SW480 (cell line): ENCODE data around the gene PKP4.

ENCODE experiments used
- DNase-seq: peaks from one replicate; pipeline ENCODE4 v3.0.0-alpha.2; 2016; ENCODE audit warnings: low spot score

Gene PKP4

GRCh38 chr2:158586491-158586890, 129.7 kb downstream of the PKP4 start:
- DNase-seq: no peak

- DNase-seq: no peak
Measured at GRCh38 chr2:158589303-158589702, 132.6 kb downstream of the PKP4 start.

- no peak for DNase-seq
Measured at GRCh38 chr2:158598862-158599517, 142.2 kb downstream of the PKP4 start.

GRCh38 chr2:158599609-158600008, 142.9 kb downstream of the PKP4 start:
- no peak for DNase-seq

GRCh38 chr2:158600155-158600802, 143.5 kb downstream of the PKP4 start:
- no peak for DNase-seq

- DNase-seq: no peak
Measured at GRCh38 chr2:158602027-158602426, 145.3 kb downstream of the PKP4 start.

- no peak for DNase-seq
Measured at GRCh38 chr2:158603205-158603604, 146.5 kb downstream of the PKP4 start.

GRCh38 chr2:158603986-158604385, 147.2 kb downstream of the PKP4 start:
- DNase-seq: no peak

GRCh38 chr2:158610059-158610458, 153.3 kb downstream of the PKP4 start:
- DNase-seq: no peak

- DNase-seq: no peak
Measured at GRCh38 chr2:158616480-158617000, 159.8 kb downstream of the PKP4 start.

- DNase-seq: no peak
Measured at GRCh38 chr2:158618891-158619490, 162.2 kb downstream of the PKP4 start.

GRCh38 chr2:158619496-158619895, 162.7 kb downstream of the PKP4 start:
- DNase-seq: peak; percentile 15

- no peak for DNase-seq
Measured at GRCh38 chr2:158620656-158621055, 163.9 kb downstream of the PKP4 start.

- DNase-seq: no peak
Measured at GRCh38 chr2:158624071-158624667, 167.4 kb downstream of the PKP4 start.

GRCh38 chr2:158624961-158625360, 168.2 kb downstream of the PKP4 start:
- no peak for DNase-seq

- DNase-seq: no peak
Measured at GRCh38 chr2:158629116-158629515, 172.4 kb downstream of the PKP4 start.

GRCh38 chr2:158633261-158633660, 176.5 kb downstream of the PKP4 start:
- no peak for DNase-seq

GRCh38 chr2:158634627-158635026, 177.9 kb downstream of the PKP4 start:
- no peak for DNase-seq

- no peak for DNase-seq
Measured at GRCh38 chr2:158635961-158636601, 179.3 kb downstream of the PKP4 start.

- DNase-seq: no peak
Measured at GRCh38 chr2:158637357-158637756, 180.6 kb downstream of the PKP4 start.

- DNase-seq: peak; percentile 34
Measured at GRCh38 chr2:158644139-158644538, 187.4 kb downstream of the PKP4 start.

GRCh38 chr2:158645299-158645698, 188.5 kb downstream of the PKP4 start:
- no peak for DNase-seq
